HepG2 (cell line): Measurements from ENCODE around the gene ACACA. TPM values are rescaled to one million over a fixed set of nuclear protein-coding genes. Genes with fewer than 3 reads are reported as not detected.

ENCODE experiments used
- BCL6 ChIP-seq: IDR thresholded peaks from 2 replicates; pipeline ENCODE4 v1.6.1; 2016; ENCODE audit warnings: missing genetic modification reagents, missing compliant biosample characterization
- CCAR2 ChIP-seq: fragments of 200-400 bp; formaldehyde crosslinking; optimal IDR thresholded peaks from 2 replicates; pipeline ENCODE3; 2018; ENCODE audit warnings: low read depth, mild to moderate bottlenecking, low read length, moderate library complexity
- CREM ChIP-seq, 2 experiments: sonication (generic) in 1 of 2; formaldehyde crosslinking in 1 of 2; IDR thresholded peaks; 2 replicates each; pipeline versions ENCODE4 v1.4.0 to v1.6.1; 2016 to 2020; ENCODE audit warnings: antibody characterized with exemption in 1 of 2, mild to moderate bottlenecking in 1 of 2, missing genetic modification reagents in 1 of 2
- FOXJ3 ChIP-seq: sonication (generic); formaldehyde crosslinking; IDR thresholded peaks from 2 replicates; pipeline ENCODE4 v1.4.0; 2020; ENCODE audit warnings: missing genetic modification reagents, mild to moderate bottlenecking, borderline replicate concordance
- GATA4 ChIP-seq: sonication (generic); IDR thresholded peaks from 2 replicates; pipeline ENCODE4 v1.6.1; 2016; ENCODE audit warnings: antibody characterized with exemption, low read depth, borderline replicate concordance
- HDAC1 ChIP-seq: sonication (generic); formaldehyde crosslinking; IDR thresholded peaks from 2 replicates; pipeline ENCODE4 v1.5.1; 2020; ENCODE audit warnings: mild to moderate bottlenecking, missing genetic modification reagents
- NFE2L2 ChIP-seq: fragments of 150-350 bp; IDR thresholded peaks from 2 replicates; pipeline ENCODE4 v1.6.1; 2014; ENCODE audit warnings: low read length
- PAWR ChIP-seq: sonication (generic); formaldehyde crosslinking; IDR thresholded peaks from 2 replicates; pipeline ENCODE4 v1.4.0; 2020; ENCODE audit warnings: missing genetic modification reagents, mild to moderate bottlenecking, borderline replicate concordance
- PAXIP1 ChIP-seq: sonication (generic); formaldehyde crosslinking; conservative IDR thresholded peaks from 2 replicates; pipeline ENCODE4 v1.4.0; 2020; ENCODE audit warnings: mild to moderate bottlenecking, missing genetic modification reagents, moderate library complexity
- PCBP2 ChIP-seq: fragments of 200-400 bp; formaldehyde crosslinking; optimal IDR thresholded peaks from 2 replicates; pipeline ENCODE3; 2018; ENCODE audit warnings: low read length, low read depth; ENCODE audit not compliant: poor library complexity, severe bottlenecking
- SIN3A ChIP-seq: IDR thresholded peaks from 2 replicates; pipeline ENCODE4 v1.6.1; 2011; ENCODE audit warnings: low read depth, mild to moderate bottlenecking, control low read depth, low read length, borderline replicate concordance
- TBX2 ChIP-seq: sonication (generic); formaldehyde crosslinking; IDR thresholded peaks from 2 replicates; pipeline ENCODE4 v1.5.0; 2020; ENCODE audit warnings: missing genetic modification reagents, mild to moderate bottlenecking, borderline replicate concordance
- TCF7L2 ChIP-seq: IDR thresholded peaks from 2 replicates; pipeline ENCODE4 v1.6.1; 2011; ENCODE audit warnings: mild to moderate bottlenecking, low read depth, low read length, moderate library complexity
- TOPORS ChIP-seq: sonication (generic); formaldehyde crosslinking; IDR thresholded peaks from 2 replicates; pipeline ENCODE4 v1.8.0; 2023; ENCODE audit warnings: mild to moderate bottlenecking, missing genetic modification reagents
- ZBTB10 ChIP-seq: sonication (generic); formaldehyde crosslinking; IDR thresholded peaks from 2 replicates; pipeline ENCODE4 v1.4.0; 2020; ENCODE audit warnings: missing genetic modification reagents, borderline replicate concordance
- ZFX ChIP-seq: sonication (generic); formaldehyde crosslinking; IDR thresholded peaks from 2 replicates; pipeline ENCODE4 v1.4.0; 2020; ENCODE audit warnings: mild to moderate bottlenecking, low read depth, missing genetic modification reagents, moderate library complexity
- ZFY ChIP-seq: sonication (generic); formaldehyde crosslinking; IDR thresholded peaks from 2 replicates; pipeline ENCODE4 v1.4.0; 2020; ENCODE audit warnings: missing genetic modification reagents
- ZMYM3 ChIP-seq: sonication (generic); formaldehyde crosslinking; IDR thresholded peaks from 2 replicates; pipeline ENCODE4 v1.5.1; 2020; ENCODE audit warnings: mild to moderate bottlenecking, missing genetic modification reagents
- ZNF503 ChIP-seq: sonication (generic); formaldehyde crosslinking; IDR thresholded peaks from 2 replicates; pipeline ENCODE4 v1.4.0; 2020; ENCODE audit warnings: missing genetic modification reagents
- ZNF652 ChIP-seq: IDR thresholded peaks from 2 replicates; pipeline ENCODE4 v1.6.1; 2016; ENCODE audit warnings: low read depth, borderline replicate concordance
- ZNF781 ChIP-seq: sonication (generic); formaldehyde crosslinking; IDR thresholded peaks from 2 replicates; pipeline ENCODE4 v1.5.1; 2020; ENCODE audit warnings: borderline replicate concordance, mild to moderate bottlenecking, missing genetic modification reagents; ENCODE audit errors: not compliant biosample characterization
- polyA plus RNA-seq, 8 experiments: library from polyadenylated mRNA; depleted of rRNA in 3 of 8; stranded (reverse) in 7 of 8; unstranded in 1 of 8; fragments of >200 nt; fragmentation: Illumina TruSeq in 4 of 8; extraction: Trizol in 4 of 8; gene quantifications; 2 replicates each; pipeline versions ENCODE4 v1.2.1 to v1.2.3, GENCODE V29; 2011 to 2016; ENCODE audit warnings: low read depth in 4 of 8, missing spikeins in 1 of 8, mixed read lengths in 1 of 8; ENCODE audit not compliant: insufficient read depth in 1 of 8
- total RNA-seq, 5 experiments: library from RNA; depleted of rRNA; stranded (reverse); fragments of >200 nt; fragmentation: Illumina TruSeq; extraction: Trizol; gene quantifications; 2 replicates each; pipeline ENCODE4 v1.2.3, GENCODE V29; 2016; ENCODE audit warnings: low read depth in 1 of 5

The ACACA gene
- total and polyA plus RNA-seq, 2 of the 13 experiments (the other 11 are each of a cell fraction or from before 2014, with no cell fraction given), result 39.2 to 47.2 TPM

- TF ChIP-seq ZFX (0 out of 2 replicates have a peak, but pooled peaks have one; percentile 16), BCL6 (0 out of 2 replicates have a peak, but pooled peaks have one; percentile 23), ZNF503 (CRISPR knock-in tag) (no peak; the same call in 1 of the 2 replicates), ZNF652 (CRISPR knock-in tag) (no peak), ZBTB10 (no peak; the same call in 1 of the 2 replicates), GATA4 (peak; percentile 15; the same call in 1 of the 2 replicates), TBX2 (CRISPR knock-in tag) (peak; percentile 56), FOXJ3 (peak; percentile 53; the same call in 1 of the 2 replicates), ZNF781 (CRISPR knock-in tag) (no peak), CREM (IDR thresholded peaks at IDR 0.05) (peak; percentile 61; the same call in 1 of the 2 replicates), CREM (CRISPR knock-in tag; IDR thresholded peaks at IDR 0.05) (no peak), CCAR2 (no peak), NFE2L2 (peak; percentile 32; the same call in 1 of the 2 replicates), PCBP2 (no peak), SIN3A (no peak), ZFY (no peak), PAXIP1 (CRISPR knock-in tag) (peak; percentile 86), PAWR (CRISPR knock-in tag) (no peak), HDAC1 (CRISPR knock-in tag) (0 out of 2 replicates have a peak, but pooled peaks have one; percentile 25), TOPORS (CRISPR knock-in tag) (no peak), ZMYM3 (CRISPR knock-in tag) (0 out of 2 replicates have a peak, but pooled peaks have one; percentile 13), TCF7L2 (no peak)
These were observed 259.3 kb downstream of the ACACA start (continued) for GRCh38 chr17:37147301-37147812.
